Hepatocyte (in vitro differentiated cells): ENCODE measurements around the gene LRRK1. TPM values are rescaled to one million over a fixed set of nuclear protein-coding genes. Genes with fewer than 3 reads are reported as not detected.

Experiments used
- DNase-seq: peaks from one replicate; pipeline ENCODE4 v3.0.0-alpha.2; 2016; ENCODE audit warnings: low spot score
- H2AFZ ChIP-seq: fragments of 200-600 bp; sonication (generic); 2 replicates; pipeline ENCODE4 v1.6.0; 2016; ENCODE audit warnings: antibody characterized with exemption, mild to moderate bottlenecking
- H3K27ac ChIP-seq: fragments of 200-600 bp; sonication (generic); 2 replicates; pipeline ENCODE4 v1.5.1; 2016; ENCODE audit warnings: mild to moderate bottlenecking
- H3K27me3 ChIP-seq: fragments of 200-600 bp; sonication (generic); 2 replicates; pipeline ENCODE4 v1.6.1; 2016
- H3K36me3 ChIP-seq: fragments of 200-600 bp; sonication (generic); replicated peaks from 2 replicates; pipeline ENCODE4 v1.5.1; 2016; ENCODE audit warnings: low read depth; ENCODE audit not compliant: insufficient read depth
- H3K4me1 ChIP-seq: fragments of 200-600 bp; sonication (generic); 2 replicates; pipeline ENCODE4 v1.5.1; 2016; ENCODE audit warnings: mild to moderate bottlenecking, moderate library complexity; ENCODE audit not compliant: insufficient read depth
- H3K4me2 ChIP-seq: fragments of 200-600 bp; sonication (generic); 2 replicates; pipeline ENCODE4 v1.6.0; 2016
- H3K4me3 ChIP-seq: fragments of 200-600 bp; sonication (generic); 2 replicates; pipeline ENCODE4 v1.5.1; 2016; ENCODE audit warnings: mild to moderate bottlenecking
- H3K79me2 ChIP-seq: fragments of 200-600 bp; sonication (generic); 2 replicates; pipeline ENCODE4 v1.6.0; 2017; ENCODE audit warnings: mild to moderate bottlenecking
- H3K9me2 ChIP-seq: fragments of 200-600 bp; sonication (generic); replicated peaks from 2 replicates; pipeline ENCODE4 v1.6.0; 2017; ENCODE audit warnings: mild to moderate bottlenecking; ENCODE audit not compliant: insufficient read depth
- H3K9me3 ChIP-seq: fragments of 200-600 bp; sonication (generic); 2 replicates; pipeline ENCODE4 v1.5.1; 2016; ENCODE audit warnings: low read depth, mild to moderate bottlenecking
- H4K20me1 ChIP-seq: fragments of 200-600 bp; sonication (generic); 2 replicates; pipeline ENCODE4 v1.6.0; 2016; ENCODE audit warnings: mild to moderate bottlenecking; ENCODE audit not compliant: insufficient read depth, poor library complexity, severe bottlenecking
- EZH2 ChIP-seq: fragments of 200-600 bp; sonication (generic); IDR thresholded peaks from 2 replicates; pipeline ENCODE4 v1.6.1; 2016; ENCODE audit warnings: antibody characterized with exemption, mild to moderate bottlenecking, borderline replicate concordance
- EZH2phosphoT487 ChIP-seq: fragments of 200-600 bp; sonication (generic); IDR thresholded peaks from one replicate; pipeline ENCODE4 v1.6.1; 2018; ENCODE audit warnings: antibody characterized with exemption, mild to moderate bottlenecking, low read depth, moderate library complexity; ENCODE audit not compliant: unreplicated experiment, severe bottlenecking
- WGBS: methylation state at CpG from one replicate; pipeline ENCODE4 v1.1.6; 2016; ENCODE audit warnings: low lambda C conversion rate; ENCODE audit errors: missing lambda C conversion rate; 5-methylcytosine and 5-hydroxymethylcytosine counted together
- polyA plus RNA-seq: library from polyadenylated mRNA; unstranded; fragments of >200 nt; fragmentation: Nextera tagmentation; extraction: Ambion mirVana; gene quantifications from 2 replicates; pipeline ENCODE4 v1.2.1, GENCODE V29; 2016
- total RNA-seq: library from RNA; depleted of rRNA; stranded (reverse); fragments of >200 nt; gene quantifications from 2 replicates; pipeline ENCODE4 v1.2.3, GENCODE V29; 2014
- TF ChIP-seq, protein P1 (sequence below): fragments of 200-600 bp; sonication (generic); IDR thresholded peaks from 2 replicates; pipeline ENCODE4 v1.5.1; 2016; ENCODE audit warnings: antibody characterized with exemption, mild to moderate bottlenecking; ENCODE audit not compliant: poor library complexity

LRRK1 gene
- total and polyA plus RNA-seq, 2 experiments from 2014 or later, result 2.1 TPM

DNA sequence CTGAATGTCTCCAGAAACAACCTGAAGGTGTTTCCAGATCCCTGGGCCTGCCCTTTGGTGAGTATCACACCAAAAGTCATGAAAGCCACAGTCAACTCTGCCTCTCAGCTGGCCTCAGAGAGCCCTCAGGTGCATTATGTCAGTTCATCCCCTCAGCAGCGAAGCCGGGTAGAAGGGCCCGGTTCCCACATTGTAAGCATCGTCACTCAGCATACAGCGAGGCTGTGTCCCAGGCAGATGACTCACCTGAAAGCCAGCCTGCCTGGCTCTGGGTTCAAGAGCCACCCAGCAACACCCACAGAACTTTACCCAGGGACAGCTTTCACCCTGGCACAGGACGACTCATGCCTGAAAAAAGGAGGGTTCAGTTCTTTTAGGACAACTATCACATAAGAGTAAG, 91.6 kb downstream of the LRRK1 start:
- H3K27ac ChIP-seq, result no peak overlapping the region
- 88% methylated on average over 6 of the region's 6 CpGs for WGBS
- no peaks in the 10 kb centered on the region for H4K20me1 ChIP-seq
- TF ChIP-seq EZH2 (no peak), EZH2phosphoT487 (no peak)
- TF ChIP-seq, protein P1, sequence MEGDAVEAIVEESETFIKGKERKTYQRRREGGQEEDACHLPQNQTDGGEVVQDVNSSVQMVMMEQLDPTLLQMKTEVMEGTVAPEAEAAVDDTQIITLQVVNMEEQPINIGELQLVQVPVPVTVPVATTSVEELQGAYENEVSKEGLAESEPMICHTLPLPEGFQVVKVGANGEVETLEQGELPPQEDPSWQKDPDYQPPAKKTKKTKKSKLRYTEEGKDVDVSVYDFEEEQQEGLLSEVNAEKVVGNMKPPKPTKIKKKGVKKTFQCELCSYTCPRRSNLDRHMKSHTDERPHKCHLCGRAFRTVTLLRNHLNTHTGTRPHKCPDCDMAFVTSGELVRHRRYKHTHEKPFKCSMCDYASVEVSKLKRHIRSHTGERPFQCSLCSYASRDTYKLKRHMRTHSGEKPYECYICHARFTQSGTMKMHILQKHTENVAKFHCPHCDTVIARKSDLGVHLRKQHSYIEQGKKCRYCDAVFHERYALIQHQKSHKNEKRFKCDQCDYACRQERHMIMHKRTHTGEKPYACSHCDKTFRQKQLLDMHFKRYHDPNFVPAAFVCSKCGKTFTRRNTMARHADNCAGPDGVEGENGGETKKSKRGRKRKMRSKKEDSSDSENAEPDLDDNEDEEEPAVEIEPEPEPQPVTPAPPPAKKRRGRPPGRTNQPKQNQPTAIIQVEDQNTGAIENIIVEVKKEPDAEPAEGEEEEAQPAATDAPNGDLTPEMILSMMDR, result no peak
- H3K4me2 ChIP-seq, result no peak overlapping the region
- H3K27me3 ChIP-seq, result no peaks in the 10 kb centered on the region
- H3K4me3 ChIP-seq, result no peak overlapping the region
- H3K79me2 ChIP-seq, result no peaks in the 10 kb centered on the region
- no peaks in the 10 kb centered on the region for H3K36me3 ChIP-seq
- no peaks in the 10 kb centered on the region for H3K9me2 ChIP-seq
- H2AFZ ChIP-seq, result no peak overlapping the region
- no peak for DNase-seq
- H3K9me3 ChIP-seq, result no peaks in the 10 kb centered on the region
- H3K4me1 ChIP-seq, result peaks cover 6% of the 10 kb centered on the region

DNA sequence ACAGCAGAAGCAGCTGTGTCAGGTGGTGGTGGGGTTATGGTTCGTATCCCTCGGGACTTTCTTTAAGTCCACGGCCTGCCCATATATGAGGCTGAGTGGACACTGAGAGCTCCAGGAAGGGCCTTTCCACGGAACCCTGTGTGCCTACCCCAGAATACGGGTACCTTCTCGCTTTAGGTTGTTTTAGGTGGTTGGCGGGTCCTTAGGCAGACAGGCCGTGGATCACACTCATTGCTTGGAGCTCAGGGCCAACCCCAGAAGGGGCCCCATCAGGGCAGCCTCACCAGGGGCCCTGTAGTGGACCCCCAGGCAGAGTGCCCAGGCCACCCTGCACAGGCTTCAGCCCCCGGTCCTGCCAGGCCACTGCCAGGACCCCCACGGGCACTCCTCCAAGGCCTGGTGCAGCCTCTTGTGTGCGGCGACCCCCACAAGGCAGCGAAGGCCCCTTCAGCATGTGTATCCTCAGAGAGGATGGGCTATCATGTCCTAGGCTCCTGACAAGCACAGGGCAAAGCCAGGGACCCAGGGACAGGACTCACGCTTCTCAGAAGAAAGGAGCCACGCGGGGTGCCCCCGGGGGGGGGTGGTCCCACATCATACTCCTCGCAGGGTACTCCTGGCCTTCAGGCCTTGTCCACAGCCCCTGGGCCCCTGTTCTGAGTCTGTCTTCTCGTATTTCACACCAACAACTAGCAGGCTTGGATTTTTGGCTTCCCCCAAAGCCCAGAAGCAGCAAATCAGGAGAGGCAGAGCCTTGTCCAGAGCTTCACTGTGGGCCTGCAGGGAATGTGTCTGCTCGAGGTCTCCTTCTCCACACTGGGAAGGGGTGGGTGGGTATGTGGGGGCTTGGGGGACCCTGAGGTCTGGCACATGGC, 93.4 kb downstream of the LRRK1 start:
- H3K9me2 ChIP-seq, result no peaks in the 10 kb centered on the region
- no peaks in the 10 kb centered on the region for H3K36me3 ChIP-seq
- 88% methylated on average over 19 of the region's 20 CpGs for WGBS
- no peak overlapping the region for H2AFZ ChIP-seq
- no peaks in the 10 kb centered on the region for H3K27me3 ChIP-seq
- no peak overlapping the region for H3K4me3 ChIP-seq
- no peaks in the 10 kb centered on the region for H3K9me3 ChIP-seq
- no peak overlapping the region for H3K4me2 ChIP-seq
- H3K27ac ChIP-seq, result no peak overlapping the region
- no peaks in the 10 kb centered on the region for H3K79me2 ChIP-seq
- no peak for TF ChIP-seq EZH2phosphoT487
- TF ChIP-seq EZH2, result no peak
- TF ChIP-seq, protein P1, result no peak
- DNase-seq, result no peak
- H4K20me1 ChIP-seq, result no peaks in the 10 kb centered on the region
- peaks cover under 1% of the 10 kb centered on the region for H3K4me1 ChIP-seq

DNA sequence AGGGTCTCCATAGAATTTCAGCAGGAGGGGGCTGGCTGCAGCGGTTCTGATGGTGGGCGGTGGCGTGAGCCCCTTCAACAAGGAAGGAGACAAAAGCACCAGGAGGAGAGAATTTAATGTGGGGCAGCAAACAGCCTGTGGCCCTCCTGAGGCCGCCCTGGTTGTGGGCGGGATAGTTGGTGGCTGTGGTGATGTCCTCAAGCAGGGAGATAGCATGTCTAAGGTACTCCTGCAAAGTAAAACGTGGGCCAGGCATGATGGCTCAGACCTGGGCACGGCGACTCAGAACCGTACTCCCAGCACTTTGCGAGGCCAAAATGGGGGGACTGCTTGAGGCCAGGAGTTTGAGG, 94.0 kb downstream of the LRRK1 start:
- H3K79me2 ChIP-seq, result no peaks in the 10 kb centered on the region
- H3K27me3 ChIP-seq, result no peaks in the 10 kb centered on the region
- H4K20me1 ChIP-seq, result no peaks in the 10 kb centered on the region
- H3K9me2 ChIP-seq, result no peaks in the 10 kb centered on the region
- H3K9me3 ChIP-seq, result no peaks in the 10 kb centered on the region
- no peak for DNase-seq
- H3K4me1 ChIP-seq, result no peaks in the 10 kb centered on the region
- H2AFZ ChIP-seq, result no peak overlapping the region
- no peak overlapping the region for H3K4me3 ChIP-seq
- no peaks in the 10 kb centered on the region for H3K36me3 ChIP-seq
- H3K4me2 ChIP-seq, result no peak overlapping the region
- WGBS, result 91% methylated on average over 7 of the region's 10 CpGs
- no peak overlapping the region for H3K27ac ChIP-seq
- TF ChIP-seq, protein P1, result no peak
- TF ChIP-seq EZH2phosphoT487 (no peak), EZH2 (no peak)
